Measurements from ENCODE around the gene SBNO2.
"Not testable (repeated sequence)": the region's sequence is repeated elsewhere in the genome, so short reads cannot be mapped to it uniquely, and the experiment has no call there.

The SBNO2 gene

GRCh38 chr19:1214862-1215731 is 41.0 kb upstream of the SBNO2 start:
- FAIRE-seq (no peak), DNase-seq (ENCODE audit: insufficient read length, low spot score) (no peak)
- peak; percentile 30; the same call in 1 of the 2 replicates for TF ChIP-seq POLR2A (IDR thresholded peaks at IDR 0.05; ENCODE audit: low read depth, low read length)

GRCh38 chr19:1214299-1214861 is 40.3 kb upstream of the SBNO2 start:
- no peak for TF ChIP-seq POLR2A (IDR thresholded peaks at IDR 0.05; ENCODE audit: low read depth, low read length)
- no peak for DNase-seq (ENCODE audit: insufficient read length, low spot score)
- no peak for FAIRE-seq

DNA sequence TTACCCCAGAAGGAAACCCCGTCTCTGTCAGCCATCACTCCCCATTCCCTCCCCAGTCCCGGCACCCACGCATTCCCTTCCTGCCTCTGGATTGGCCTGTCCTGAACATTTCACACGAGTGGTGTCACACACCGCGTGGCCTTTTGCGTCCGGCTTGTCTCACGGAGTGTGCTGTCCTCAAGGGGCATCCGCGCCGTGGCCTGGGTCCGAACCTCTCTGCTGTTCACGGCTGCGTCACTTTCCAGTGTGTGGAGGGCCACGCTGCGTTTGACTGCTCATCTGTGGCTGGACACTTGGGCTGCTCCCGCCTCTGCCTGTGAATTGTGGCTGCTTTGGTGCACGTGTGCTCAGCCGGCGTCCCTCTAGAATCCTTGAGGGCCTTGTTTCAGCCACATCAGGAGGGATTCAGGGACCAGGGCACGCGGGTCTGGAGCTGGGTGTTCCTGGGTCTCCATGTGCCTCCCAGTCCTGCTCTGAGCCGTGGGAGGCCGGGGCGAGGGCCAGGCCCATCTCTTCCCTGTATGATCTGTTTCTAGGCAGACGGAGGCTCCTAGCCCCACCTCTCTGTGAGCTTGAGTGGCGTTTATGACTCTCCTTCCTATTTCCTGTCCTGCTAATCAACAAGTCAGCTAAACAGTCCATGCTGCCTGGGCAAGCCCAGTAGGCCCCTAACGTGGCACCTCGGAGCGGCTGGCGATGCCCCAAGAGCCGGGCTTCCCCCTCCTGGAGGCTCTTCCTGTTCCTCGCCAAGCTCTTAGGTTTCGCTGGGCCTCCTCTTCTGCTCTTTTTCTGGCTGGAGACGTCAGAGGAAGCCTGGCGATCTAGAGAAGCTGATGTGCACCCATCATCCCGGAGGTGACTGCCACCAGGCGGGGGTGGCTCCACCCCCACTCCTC is 39.6 kb upstream of the SBNO2 start:
- no peak for DNase-seq (ENCODE audit: insufficient read length, low spot score)
- no peak for TF ChIP-seq POLR2A (IDR thresholded peaks at IDR 0.05; ENCODE audit: low read depth, low read length)
- no peak for FAIRE-seq

DNA sequence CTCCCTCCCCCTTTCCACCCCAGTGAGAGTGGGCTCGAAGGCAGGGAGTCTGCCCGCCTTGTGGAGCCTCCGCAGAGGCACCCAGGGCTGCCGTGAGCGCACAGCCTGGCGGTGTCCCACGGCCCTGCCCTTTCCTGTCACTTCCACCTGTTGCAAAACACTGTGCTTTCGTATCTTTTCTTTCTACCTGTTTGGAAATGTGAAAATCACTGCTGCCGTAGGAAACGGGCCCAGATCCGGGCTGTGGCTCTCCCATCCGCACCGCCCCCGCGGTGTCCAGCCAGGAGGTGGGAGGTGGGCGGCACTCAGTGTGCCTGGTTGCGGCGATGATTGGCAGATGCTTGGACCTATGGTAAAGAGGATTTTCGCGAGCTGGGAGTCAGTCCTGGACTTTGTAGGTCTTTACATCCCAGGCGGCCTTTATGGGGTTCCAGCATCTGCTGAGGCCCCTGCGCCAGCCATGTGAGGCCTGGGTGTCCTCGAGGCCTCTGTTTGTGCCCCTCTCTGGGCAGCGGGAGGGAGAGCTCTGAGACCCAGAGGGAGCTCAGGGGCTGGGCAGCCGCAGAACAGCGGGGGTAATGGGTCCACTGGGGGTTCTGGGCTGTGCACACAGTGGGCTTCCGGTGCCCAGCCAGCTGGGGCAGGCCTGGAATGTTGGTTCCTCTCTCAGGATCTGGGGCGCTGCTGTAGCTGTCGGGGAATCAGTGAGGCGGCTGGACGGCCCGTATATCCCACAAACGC is 37.6 kb upstream of the SBNO2 start:
- DNase-seq (ENCODE audit: insufficient read length, low spot score): no peak
- TF ChIP-seq POLR2A (IDR thresholded peaks at IDR 0.05; ENCODE audit: low read depth, low read length): no peak
- no peak for FAIRE-seq

DNA sequence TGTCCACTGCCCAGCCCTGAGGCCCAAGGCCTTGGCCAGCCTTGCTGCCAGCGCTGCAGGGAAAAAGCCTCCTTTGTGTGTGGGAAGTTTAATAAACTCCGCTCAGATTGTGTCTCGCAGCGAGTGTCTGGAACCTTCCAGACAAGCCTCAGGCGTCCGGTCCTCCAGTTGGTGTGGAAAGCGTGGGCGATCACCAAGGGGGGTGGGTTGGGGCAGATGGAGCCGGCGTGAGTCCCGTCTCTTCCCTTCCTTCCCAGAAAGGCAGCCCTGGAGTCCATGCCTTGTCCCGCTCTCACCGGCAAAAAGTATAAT is 36.1 kb upstream of the SBNO2 start:
- no peak for FAIRE-seq
- no peak for TF ChIP-seq POLR2A (IDR thresholded peaks at IDR 0.05; ENCODE audit: low read depth, low read length)
- DNase-seq (ENCODE audit: insufficient read length, low spot score): no peak

DNA sequence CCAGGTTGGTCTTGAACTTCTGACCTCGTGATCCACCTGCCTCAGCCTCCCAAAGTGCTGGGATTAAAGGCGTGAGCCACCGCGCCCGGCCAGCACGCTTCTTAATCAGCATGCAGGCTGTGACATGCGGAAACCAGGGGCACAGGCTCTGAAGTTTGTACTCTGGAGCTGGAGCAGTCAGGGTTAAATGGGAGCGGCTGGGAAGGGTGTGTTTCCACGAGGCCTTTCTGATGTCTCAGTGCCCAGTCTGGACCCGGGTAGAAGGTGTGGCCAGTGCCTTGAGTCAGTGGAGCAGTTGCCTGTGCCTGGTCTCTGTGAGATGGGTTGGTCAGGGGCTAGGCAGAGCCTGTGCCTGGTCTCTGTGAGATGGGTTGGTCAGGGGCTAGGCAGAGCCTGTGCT is 34.8 kb upstream of the SBNO2 start:
- not testable (repeated sequence) for DNase-seq (ENCODE audit: insufficient read length, low spot score); FAIRE-seq

DNA sequence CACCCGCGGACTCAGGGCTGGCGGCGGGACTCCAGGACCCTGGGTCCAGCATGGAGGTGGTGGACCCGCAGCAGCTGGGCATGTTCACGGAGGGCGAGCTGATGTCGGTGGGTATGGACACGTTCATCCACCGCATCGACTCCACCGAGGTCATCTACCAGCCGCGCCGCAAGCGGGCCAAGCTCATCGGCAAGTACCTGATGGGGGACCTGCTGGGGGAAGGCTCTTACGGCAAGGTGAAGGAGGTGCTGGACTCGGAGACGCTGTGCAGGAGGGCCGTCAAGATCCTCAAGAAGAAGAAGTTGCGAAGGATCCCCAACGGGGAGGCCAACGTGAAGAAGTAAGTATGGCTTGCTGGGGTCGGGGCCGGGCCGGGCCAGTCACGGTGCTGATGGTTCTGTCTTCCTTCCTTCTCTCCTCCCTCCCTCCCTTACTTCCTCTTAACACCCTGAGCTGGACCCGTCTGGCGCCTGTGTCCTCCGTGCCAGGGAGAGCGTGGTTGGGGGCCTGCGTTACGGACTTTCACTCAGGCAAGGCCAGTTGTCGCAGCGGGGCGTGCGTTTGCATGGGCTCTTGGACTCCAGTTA is 32.9 kb upstream of the SBNO2 start:
- no peak for TF ChIP-seq POLR2A (IDR thresholded peaks at IDR 0.05; ENCODE audit: low read depth, low read length)
- DNase-seq (ENCODE audit: insufficient read length, low spot score) (no peak), FAIRE-seq (no peak)

DNA sequence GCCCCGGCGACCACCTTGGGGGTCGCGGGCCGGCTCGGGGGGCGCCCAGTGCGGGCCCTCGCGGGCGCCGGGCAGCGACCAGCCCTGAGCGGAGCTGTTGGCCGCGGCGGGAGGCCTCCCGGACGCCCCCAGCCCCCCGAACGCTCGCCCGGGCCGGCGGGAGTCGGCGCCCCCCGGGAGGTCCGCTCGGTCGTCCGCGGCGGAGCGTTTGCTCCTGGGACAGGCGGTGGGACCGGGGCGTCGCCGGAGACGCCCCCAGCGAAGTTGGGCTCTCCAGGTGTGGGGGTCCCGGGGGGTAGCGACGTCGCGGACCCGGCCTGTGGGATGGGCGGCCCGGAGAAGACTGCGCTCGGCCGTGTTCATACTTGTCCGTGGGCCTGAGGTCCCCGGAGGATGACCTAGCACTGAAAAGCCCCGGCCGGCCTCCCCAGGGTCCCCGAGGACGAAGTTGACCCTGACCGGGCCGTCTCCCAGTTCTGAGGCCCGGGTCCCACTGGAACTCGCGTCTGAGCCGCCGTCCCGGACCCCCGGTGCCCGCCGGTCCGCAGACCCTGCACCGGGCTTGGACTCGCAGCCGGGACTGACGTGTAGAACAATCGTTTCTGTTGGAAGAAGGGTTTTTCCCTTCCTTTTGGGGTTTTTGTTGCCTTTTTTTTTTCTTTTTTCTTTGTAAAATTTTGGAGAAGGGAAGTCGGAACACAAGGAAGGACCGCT is 32.2 kb upstream of the SBNO2 start:
- no peak for FAIRE-seq
- no peak for TF ChIP-seq POLR2A (IDR thresholded peaks at IDR 0.05; ENCODE audit: low read depth, low read length)
- DNase-seq (ENCODE audit: insufficient read length, low spot score): no peak

DNA sequence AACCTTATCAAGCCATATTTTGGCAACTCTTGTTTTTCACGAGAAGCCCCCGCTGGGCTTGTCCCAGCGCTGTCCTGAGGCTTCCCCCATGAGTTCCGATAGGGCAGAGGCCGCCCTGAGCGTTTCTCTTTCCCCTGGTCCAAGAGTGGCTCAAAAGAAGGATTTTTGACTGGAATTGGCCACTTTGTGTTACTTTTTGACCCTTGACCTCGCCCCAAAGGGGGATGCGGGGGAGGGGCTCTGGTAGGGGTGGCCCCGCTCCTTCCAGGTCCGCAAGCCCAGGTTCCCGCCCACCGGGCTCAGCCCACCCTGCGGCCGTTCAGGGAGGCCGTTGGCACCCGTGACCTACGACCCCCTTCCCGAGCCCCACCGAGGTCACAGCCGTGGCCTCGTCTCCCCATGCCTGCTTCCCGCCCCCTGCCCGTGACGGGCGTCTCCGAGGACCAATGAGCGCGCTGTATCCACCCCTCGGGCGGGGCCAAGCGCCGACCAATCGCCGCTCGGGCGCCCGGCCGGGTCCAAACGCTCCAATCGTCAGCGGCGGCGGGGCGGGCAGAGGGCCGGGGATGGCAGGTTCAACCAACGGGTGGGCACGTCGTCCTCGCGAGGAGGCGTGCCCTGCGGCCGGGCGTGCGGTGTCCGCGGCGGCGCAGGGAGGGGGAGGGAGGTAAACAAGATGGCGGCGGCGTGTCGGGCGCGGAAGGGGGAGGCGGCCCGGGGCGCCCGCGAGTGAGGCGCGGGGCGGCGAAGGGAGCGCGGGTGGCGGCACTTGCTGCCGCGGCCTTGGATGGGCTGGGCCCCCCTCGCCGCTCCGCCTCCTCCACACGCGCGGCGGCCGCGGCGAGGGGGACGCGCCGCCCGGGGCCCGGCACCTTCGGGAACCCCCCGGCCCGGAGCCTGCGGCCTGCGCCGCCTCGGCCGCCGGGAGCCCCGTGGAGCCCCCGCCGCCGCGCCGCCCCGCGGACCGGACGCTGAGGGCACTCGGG is 31.3 kb upstream of the SBNO2 start, which contains the start of gene STK11:
TSS of gene STK11 (plus strand) at position 665 of the 986 bp plus-strand sequence. CDS start 1,136 bp downstream, outside the sequence.
- DNase-seq (ENCODE audit: insufficient read length, low spot score): peak; percentile 98
- peak; percentile 84 for TF ChIP-seq POLR2A (IDR thresholded peaks at IDR 0.05; ENCODE audit: low read depth, low read length)
- FAIRE-seq: no peak

- not testable (repeated sequence) for FAIRE-seq
Observed at GRCh38 chr19:1200614-1201013, 26.5 kb upstream of the SBNO2 start.

DNA sequence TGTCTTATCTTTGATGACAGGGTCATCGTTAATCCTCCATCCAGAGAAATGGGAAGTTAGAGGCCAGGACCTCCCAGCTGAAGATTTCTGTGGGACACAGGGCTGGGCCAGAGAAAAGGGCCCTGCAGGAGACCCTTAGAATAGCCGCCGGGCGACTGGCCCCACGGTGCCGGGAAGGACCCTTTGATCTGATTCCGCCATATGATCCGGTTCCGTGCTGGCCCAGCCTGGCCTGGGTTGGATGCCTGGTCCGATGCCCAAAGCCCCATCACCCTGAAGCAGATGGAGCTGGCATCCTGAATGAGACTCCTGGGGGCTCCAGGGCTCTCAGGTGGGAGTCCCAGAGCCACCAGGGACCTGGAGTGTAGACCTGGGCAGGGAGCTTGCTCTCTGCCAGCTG is 25.5 kb upstream of the SBNO2 start:
- FAIRE-seq: no peak
- TF ChIP-seq POLR2A (IDR thresholded peaks at IDR 0.05; ENCODE audit: low read depth, low read length): no peak
- no peak for DNase-seq (ENCODE audit: insufficient read length, low spot score)

More at GRCh38 chr19:1200614-1201013, 26.5 kb upstream of the SBNO2 start:
- DNase-seq (ENCODE audit: insufficient read length, low spot score): not testable (repeated sequence)

DNA sequence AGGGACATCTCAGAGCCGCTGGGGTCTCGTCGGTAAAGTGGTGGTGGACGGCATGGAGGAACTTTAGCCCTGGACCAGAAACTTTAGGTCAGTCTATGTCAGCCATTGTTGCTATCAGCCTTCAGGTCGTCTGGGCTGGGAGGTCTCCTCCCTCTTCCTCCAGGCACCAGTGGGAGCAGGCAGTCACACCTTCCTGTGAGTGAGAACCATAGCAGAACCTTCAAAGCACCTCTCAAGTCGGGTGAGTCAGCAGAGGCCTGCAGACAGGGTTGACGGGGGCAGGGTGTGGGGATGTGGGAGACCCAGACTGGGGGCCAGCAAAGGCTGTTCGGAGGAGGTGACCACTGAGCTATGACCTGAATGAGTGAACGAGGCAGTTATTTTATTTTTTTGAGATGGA is 15.4 kb upstream of the SBNO2 start:
- no peak for TF ChIP-seq POLR2A (IDR thresholded peaks at IDR 0.05; ENCODE audit: low read depth, low read length)
- FAIRE-seq (peak; percentile 15), DNase-seq (ENCODE audit: insufficient read length, low spot score) (no peak)

Data from H54 (cell line).